Skeletal muscle tissue (tissue), 4 donors: ENCODE measurements around the gene CAMK2G. TPM values are rescaled to one million over a fixed set of nuclear protein-coding genes. Genes with fewer than 3 reads are reported as not detected.
A peak's percentile ranks its signal among the peaks of the same experiment; 100 is the strongest.

Experiments
- H3K27ac ChIP-seq: one replicate; pipeline ENCODE4 v1.7.0; 2013; ENCODE audit warnings: mild to moderate bottlenecking, low read depth, low read length, inconsistent platforms
- H3K27me3 ChIP-seq, 3 donors: one replicate each; pipeline ENCODE4 v1.7.0; 2013; ENCODE audit warnings: low read length in 3 of 3; ENCODE audit not compliant: control insufficient read depth in 3 of 3, insufficient read depth in 3 of 3
- H3K36me3 ChIP-seq, 3 donors: one replicate each; pipeline ENCODE4 v1.7.0; 2013; ENCODE audit warnings: low read length in 3 of 3; ENCODE audit not compliant: control insufficient read depth in 3 of 3, insufficient read depth in 3 of 3
- H3K4me1 ChIP-seq, 3 donors: one replicate each; pipeline ENCODE4 v1.7.0; 2013; ENCODE audit warnings: low read length in 3 of 3, mild to moderate bottlenecking in 3 of 3; ENCODE audit not compliant: control insufficient read depth in 3 of 3, insufficient read depth in 3 of 3
- H3K4me3 ChIP-seq, 3 donors: one replicate each; pipeline ENCODE4 v1.7.0; 2013; ENCODE audit warnings: low read length in 3 of 3
- H3K9ac ChIP-seq, 3 donors: one replicate each; pipeline ENCODE4 v1.7.0; 2013; ENCODE audit warnings: low read length in 3 of 3, mild to moderate bottlenecking in 3 of 3, moderate library complexity in 2 of 3, low read depth in 1 of 3
- H3K9me3 ChIP-seq, 3 donors: one replicate each; pipeline ENCODE4 v1.7.0; 2013; ENCODE audit warnings: low read length in 3 of 3; ENCODE audit not compliant: control insufficient read depth in 3 of 3
- total RNA-seq: library from RNA; depleted of rRNA; stranded (reverse); fragments of >200 nt; gene quantifications from one replicate; pipeline ENCODE4 v1.2.3, GENCODE V29; 2014
- donor health status: Osteomylitis.

The CAMK2G gene
- total RNA-seq, 1 donor from 2014 or later = 16.2 TPM

DNA sequence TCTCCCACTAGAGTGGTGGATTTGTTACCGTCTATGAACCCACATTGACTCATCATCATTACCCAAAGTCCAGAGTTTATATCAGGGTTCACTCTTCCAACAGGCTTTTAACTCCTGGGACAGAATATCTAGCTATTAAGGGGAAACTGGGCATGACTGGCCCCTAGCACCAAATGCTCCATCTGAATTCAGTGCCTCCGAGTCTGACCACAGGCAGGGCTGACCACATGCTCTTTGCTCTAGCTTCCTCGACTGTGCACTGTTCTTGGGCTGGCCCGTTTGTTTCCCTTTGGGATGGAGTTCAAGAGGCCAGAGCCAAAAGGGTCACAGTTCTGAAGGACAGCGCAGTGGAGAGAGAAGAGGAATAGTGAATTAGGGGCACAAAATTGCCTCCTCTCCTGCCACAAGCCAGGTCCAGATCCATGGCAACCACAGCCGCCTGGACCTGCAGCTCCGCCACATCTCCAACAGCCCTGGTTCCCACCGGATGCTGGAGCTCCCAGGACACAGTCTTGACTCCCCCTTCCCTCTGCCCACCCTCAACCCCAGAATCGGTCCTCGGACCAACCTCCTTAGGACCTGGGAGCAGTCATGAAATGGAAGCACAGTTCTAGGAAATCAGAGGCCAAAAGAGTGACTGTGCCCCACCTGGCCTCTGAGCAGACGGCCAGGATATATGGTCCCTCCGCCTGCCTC lies 16.2 kb downstream of the CAMK2G start:
- Histone ChIP-seq H3K9me3 (no peaks in the 10 kb centered on the region), H3K27me3 (no peaks in the 10 kb centered on the region), H3K27ac (no peak overlapping the region), H3K36me3 (peaks cover 28 to 46% (median 35%) of the 10 kb centered on the region in 3 donors), H3K4me3 (no peak overlapping the region), H3K9ac (peak overlapping the region in 1 of 3 donors; percentile 50), H3K4me1 (peaks cover 42 to 90% (median 67%) of the 10 kb centered on the region in 3 donors)

DNA sequence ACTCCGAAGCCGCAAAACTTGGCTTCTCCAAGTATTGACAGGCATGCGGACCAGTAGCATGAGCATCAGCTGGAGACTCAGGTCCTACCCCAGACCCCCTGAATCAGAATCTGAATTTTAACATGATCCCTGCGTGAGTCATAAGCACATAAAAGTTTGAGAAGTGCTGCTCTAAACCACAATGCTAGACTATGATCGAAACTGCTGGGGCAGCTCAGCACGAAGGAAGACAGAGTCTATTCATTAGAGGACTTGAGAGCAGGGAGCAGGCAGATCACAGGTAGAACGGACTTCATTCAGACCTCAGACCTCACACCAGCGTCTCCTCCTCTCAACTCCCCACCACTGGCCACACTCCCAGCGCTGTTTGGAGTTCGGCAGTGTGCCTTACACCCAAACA lies 16.9 kb downstream of the CAMK2G start:
- H3K27me3 ChIP-seq = no peaks in the 10 kb centered on the region
- H3K4me3 ChIP-seq = no peak overlapping the region
- H3K4me1 ChIP-seq = peaks cover 38 to 84% (median 60%) of the 10 kb centered on the region in 3 donors
- H3K27ac ChIP-seq = peak overlapping the region; percentile 2
- H3K9me3 ChIP-seq = no peaks in the 10 kb centered on the region
- peaks cover 33 to 50% (median 33%) of the 10 kb centered on the region in 3 donors for H3K36me3 ChIP-seq
- peak overlapping the region in 2 of 3 donors; percentile 27 to 57 for H3K9ac ChIP-seq

DNA sequence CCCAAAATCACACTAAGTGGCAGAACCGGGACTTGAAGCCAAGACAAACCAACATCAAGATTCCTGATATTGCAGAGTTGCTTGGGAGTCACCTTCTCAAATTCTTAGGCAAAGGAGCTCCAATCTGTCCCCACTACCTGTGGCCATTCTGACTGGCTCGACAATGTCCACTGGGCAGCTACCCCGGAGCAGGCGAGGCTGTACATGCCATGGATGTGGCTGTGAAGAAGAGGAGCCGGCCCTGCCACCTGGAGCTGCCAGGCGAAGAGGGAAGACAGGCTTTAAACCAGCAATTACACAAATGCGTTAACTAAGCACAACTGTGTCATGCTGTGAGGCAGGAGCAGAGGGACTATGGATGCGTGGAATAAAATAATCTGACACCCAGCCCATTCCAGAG lies 18.1 kb downstream of the CAMK2G start:
- H3K9ac ChIP-seq = peak overlapping the region in 2 of 3 donors; percentile 3 to 40
- peaks cover 38 to 57% (median 41%) of the 10 kb centered on the region in 3 donors for H3K36me3 ChIP-seq
- H3K27me3 ChIP-seq = no peaks in the 10 kb centered on the region
- H3K27ac ChIP-seq = peak overlapping the region; percentile 25
- no peaks in the 10 kb centered on the region for H3K9me3 ChIP-seq
- peaks cover 39 to 85% (median 60%) of the 10 kb centered on the region in 3 donors for H3K4me1 ChIP-seq
- H3K4me3 ChIP-seq = no peak overlapping the region

DNA sequence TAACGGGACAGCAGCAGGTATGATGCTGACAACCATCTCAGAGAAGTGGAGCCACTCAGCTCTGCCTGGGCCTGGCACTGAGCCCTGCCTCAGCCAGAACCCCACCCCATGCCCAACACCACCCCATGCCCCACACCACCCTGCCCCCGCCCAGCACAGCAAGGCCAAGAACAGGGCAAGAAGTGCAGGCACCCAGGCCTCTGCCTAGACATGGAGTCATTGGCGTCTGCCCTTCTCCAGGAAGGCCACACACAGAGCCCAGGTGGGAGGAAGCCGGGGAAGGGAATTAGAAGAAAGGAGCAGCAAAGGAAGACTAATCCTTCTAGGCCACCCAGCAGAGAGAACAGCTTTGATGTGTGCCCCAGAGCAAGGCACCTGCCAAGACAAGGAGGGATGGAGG lies 18.9 kb downstream of the CAMK2G start:
- peaks cover 44 to 86% (median 64%) of the 10 kb centered on the region in 3 donors for H3K4me1 ChIP-seq
- H3K9me3 ChIP-seq = no peaks in the 10 kb centered on the region
- H3K27ac ChIP-seq = no peak overlapping the region
- no peaks in the 10 kb centered on the region for H3K27me3 ChIP-seq
- no peak overlapping the region for H3K9ac ChIP-seq
- H3K36me3 ChIP-seq = peaks cover 39 to 57% (median 39%) of the 10 kb centered on the region in 3 donors
- no peak overlapping the region for H3K4me3 ChIP-seq

DNA sequence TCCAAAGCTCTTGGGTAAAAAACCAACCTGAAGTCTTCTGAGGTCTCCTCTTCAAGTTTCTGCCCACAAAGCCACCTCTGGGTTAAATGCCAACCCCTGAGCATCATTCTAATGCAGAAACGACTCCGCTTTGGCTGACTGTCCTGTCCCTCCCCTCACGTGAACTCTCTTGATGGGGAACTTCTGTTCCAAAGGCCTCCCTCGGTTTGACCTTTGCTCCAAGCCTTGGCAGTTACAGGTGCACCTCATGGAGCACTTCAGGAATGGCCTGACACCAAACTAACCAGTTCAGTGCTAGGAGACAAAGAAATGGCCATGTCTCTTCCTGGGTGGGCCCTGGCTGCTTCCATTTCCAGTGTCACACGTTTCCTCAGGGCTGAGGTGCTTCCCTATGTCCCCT lies 20.0 kb downstream of the CAMK2G start:
- peaks cover 36 to 80% (median 60%) of the 10 kb centered on the region in 3 donors for H3K4me1 ChIP-seq
- no peaks in the 10 kb centered on the region for H3K27me3 ChIP-seq
- no peak overlapping the region for H3K4me3 ChIP-seq
- H3K36me3 ChIP-seq = peaks cover 29 to 46% (median 33%) of the 10 kb centered on the region in 3 donors
- H3K27ac ChIP-seq = no peak overlapping the region
- H3K9me3 ChIP-seq = no peaks in the 10 kb centered on the region
- H3K9ac ChIP-seq = no peak overlapping the region

DNA sequence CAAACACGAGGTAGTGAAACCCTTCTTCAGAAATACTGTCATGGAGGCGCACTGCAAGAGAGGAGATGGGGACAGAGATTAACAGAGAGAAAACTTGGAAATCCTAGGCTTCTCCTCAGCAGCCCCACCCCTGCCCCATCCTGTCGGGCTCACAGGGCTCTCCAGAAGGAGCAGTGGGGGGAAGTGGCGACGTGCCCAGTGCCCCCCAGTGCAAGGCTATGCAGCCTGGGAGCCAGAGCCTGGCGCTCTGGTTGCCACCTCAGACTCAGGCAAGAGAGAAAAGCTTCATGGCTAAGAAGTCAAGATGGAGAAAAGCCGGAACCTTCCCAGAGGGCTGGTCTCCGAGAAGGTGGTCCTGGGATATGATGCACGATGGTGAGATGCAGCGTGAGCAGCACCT lies 21.2 kb downstream of the CAMK2G start:
- H3K9me3 ChIP-seq = no peaks in the 10 kb centered on the region
- H3K27ac ChIP-seq = no peak overlapping the region
- peaks cover 34 to 47% (median 36%) of the 10 kb centered on the region in 3 donors for H3K36me3 ChIP-seq
- no peak overlapping the region for H3K9ac ChIP-seq
- peaks cover 35 to 81% (median 59%) of the 10 kb centered on the region in 3 donors for H3K4me1 ChIP-seq
- H3K4me3 ChIP-seq = no peak overlapping the region
- no peaks in the 10 kb centered on the region for H3K27me3 ChIP-seq

DNA sequence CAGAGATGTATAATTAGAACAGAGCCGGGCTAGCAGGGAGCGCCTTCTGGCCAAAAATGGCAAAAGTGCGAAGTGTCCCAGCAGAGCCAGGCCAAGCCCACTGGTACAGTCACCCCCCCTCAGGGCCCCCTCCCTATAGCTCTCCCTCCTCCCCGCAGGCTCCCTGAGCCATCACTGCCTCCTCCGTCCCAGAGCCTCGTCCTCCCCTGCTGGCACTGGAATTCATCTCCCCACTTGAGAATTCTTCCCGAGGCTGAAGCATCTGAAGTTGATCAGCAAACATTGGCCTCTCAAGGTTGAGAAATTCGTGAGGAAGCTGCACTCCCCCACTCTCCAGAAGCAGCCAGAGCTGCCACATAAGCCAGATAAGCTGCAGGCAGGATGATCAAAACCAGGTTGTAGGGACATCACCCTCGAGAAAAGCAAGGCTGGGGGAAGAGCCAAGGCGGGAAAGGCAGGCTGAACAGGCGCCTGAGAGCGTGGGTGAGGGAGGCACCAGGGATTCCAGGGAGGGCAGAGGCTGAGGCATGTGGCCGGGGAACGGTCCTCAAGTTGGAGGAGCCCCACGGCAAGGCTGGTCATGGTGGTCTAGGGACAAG lies 23.4 kb downstream of the CAMK2G start:
- Histone ChIP-seq H3K4me3 (no peak overlapping the region), H3K27me3 (no peaks in the 10 kb centered on the region), H3K36me3 (peaks cover 51 to 57% (median 54%) of the 10 kb centered on the region in 3 donors), H3K4me1 (peaks cover 19 to 62% (median 38%) of the 10 kb centered on the region in 3 donors), H3K9ac (peak overlapping the region in 2 of 3 donors; percentile 8 to 51), H3K27ac (peak overlapping the region; percentile 25), H3K9me3 (no peaks in the 10 kb centered on the region)

DNA sequence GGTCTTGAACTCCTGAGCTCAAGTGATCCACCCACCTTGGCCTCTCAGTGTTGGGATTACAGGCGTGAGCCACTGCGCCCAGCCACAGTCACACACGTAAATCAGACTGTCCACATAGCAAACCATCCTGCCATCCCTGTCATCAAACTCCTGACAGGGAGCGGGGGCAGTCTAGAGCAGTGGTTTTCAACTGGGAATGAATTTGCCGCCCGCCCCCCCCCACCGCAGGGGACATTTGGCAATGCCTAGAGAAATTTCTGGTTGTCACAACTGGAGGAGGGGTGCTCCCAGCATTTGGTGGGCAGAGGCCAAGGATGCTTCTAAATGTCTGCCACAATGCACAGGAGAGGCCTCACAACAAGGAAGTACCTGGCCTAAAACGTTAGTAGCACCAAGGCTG lies 24.1 kb downstream of the CAMK2G start:
- Histone ChIP-seq H3K27ac (peak overlapping the region; percentile 25), H3K9ac (no peak overlapping the region), H3K27me3 (no peaks in the 10 kb centered on the region), H3K36me3 (peaks cover 51 to 55% (median 55%) of the 10 kb centered on the region in 3 donors), H3K4me3 (no peak overlapping the region), H3K4me1 (peaks cover 16 to 54% (median 37%) of the 10 kb centered on the region in 3 donors), H3K9me3 (no peaks in the 10 kb centered on the region)

DNA sequence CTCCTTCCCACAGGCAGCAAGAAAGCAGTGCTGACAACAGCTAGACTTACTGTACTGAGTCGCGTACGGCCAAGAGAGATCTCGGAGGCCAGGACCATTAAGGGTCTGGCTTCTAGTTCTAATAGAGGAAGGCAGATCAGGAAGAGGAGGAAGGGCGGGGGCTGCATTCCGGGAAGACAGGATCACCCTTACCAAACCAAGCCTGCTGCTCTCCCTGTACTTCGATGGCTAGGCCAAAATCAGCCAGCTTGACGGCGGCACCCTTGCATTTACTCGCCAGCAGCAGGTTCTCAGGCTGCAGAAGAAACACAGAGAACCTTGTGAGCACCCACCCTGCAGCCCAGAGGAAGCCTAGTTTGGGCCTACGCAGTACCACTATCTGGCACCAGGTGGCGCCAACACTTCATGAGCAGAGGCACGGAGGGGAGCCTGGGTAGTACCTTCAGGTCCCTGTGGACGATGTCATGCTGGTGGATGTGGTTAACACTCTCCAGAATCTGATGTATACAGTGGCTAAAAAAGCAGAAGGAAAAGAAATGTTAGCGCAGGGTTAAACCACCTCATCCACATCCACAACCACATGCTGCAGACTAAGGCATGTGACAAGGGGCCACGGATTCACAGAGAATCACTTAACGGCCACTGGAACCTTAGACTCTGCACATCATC lies 25.4 kb downstream of the CAMK2G start:
- peaks cover 56 to 60% (median 60%) of the 10 kb centered on the region in 3 donors for H3K36me3 ChIP-seq

More for the DNA sequence above, 25.4 kb downstream of the CAMK2G start:
- Histone ChIP-seq H3K4me1 (peaks cover 10 to 42% (median 30%) of the 10 kb centered on the region in 3 donors), H3K4me3 (peak overlapping the region in 1 of 3 donors; percentile 8), H3K27ac (no peak overlapping the region), H3K9me3 (no peaks in the 10 kb centered on the region), H3K9ac (peak overlapping the region in 2 of 3 donors; percentile 27 to 35), H3K27me3 (no peaks in the 10 kb centered on the region)
